Right renal pelvis (tissue), 4 donors: ENCODE data around the gene HTR6. TPM values are rescaled to one million over a fixed set of nuclear protein-coding genes. Genes with fewer than 3 reads are reported as not detected.

ENCODE experiments used
- DNase-seq, 4 donors: peaks; one replicate each; pipeline ENCODE4 v3.0.0-alpha.2; 2013; ENCODE audit warnings: low read depth in 4 of 4, low spot score in 3 of 4, missing footprints in 1 of 4
- polyA plus RNA-seq, 4 donors: library from polyadenylated mRNA; unstranded; fragments of 120-200 nt; gene quantifications; one replicate each; pipeline ENCODE4 v1.2.1, GENCODE V29; 2013; ENCODE audit not compliant: insufficient read length in 4 of 4

The HTR6 gene
- polyA plus RNA-seq, 4 donors, result 1.3 to 2.8 (median 1.4) TPM

DNA sequence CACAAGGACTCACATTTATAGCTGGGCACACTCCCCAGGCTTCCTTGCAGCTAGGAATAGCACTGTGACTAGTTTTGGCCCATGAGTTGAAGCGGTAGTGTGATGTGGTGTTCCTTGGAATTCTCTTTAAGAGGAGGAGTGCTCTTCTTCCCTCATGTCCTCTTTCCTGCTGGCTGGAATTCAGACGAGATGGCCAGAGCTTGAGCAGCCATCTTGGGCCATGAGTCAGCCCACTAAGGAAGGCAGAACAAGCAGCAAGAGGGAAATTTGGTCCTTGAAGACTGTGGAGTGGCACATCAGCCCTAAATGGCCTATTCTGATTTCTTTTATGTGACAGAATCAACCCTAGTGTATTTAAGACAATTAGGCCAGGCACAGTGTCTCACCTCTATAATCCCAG, 20.0 kb downstream of the HTR6 start:
- DNase-seq, result no peak

GRCh38 chr1:19685994-19686393, 21.3 kb downstream of the HTR6 start:
- DNase-seq, result no peak

DNA sequence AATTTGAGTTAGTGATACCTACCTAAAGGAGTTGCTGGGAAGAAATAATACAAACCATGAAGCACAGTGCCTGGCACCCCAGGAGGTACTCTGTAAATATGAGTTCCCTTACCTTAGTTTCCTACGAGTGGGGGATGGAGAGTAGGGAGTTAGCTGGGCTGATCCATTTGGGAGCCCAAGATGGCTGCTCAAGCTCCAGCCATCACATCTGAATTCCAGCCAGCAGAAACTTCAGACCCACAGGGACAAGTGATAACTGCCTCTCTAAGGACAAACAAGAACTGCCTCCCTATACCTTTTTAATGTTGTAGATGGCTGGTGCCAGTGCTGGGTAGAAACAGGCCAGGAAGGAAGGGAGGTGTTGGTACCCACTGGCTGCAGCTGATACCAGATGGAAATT, 22.7 kb downstream of the HTR6 start:
- DNase-seq, result no peak

GRCh38 chr1:19688041-19688842, 23.6 kb downstream of the HTR6 start:
- no peak for DNase-seq

GRCh38 chr1:19689085-19689757, 24.5 kb downstream of the HTR6 start:
- DNase-seq, result no peak

- no peak for DNase-seq
Observed at GRCh38 chr1:19689856-19690255, 25.2 kb downstream of the HTR6 start.

GRCh38 chr1:19690342-19690741, 25.7 kb downstream of the HTR6 start:
- DNase-seq, result no peak

DNA sequence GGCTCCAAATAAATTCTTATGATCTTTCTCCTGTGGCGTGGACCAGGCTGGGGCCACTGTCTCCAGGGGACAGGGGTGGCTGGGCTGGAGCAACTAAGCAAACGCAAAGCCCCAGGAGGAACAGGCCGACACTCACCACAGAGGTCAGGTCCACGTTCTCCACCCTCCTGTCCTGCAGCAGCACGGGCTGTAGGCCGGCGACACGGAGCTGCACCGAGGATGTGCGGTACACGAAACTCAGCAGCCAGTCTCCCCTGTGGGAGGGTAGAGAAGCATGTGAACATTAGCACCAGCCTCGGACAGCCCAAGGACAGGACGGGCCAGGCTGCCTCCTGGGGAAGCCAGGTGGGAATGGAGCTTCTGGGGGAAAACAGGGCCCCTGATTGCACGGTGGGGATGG, 29.6 kb downstream of the HTR6 start:
- no peak for DNase-seq

DNA sequence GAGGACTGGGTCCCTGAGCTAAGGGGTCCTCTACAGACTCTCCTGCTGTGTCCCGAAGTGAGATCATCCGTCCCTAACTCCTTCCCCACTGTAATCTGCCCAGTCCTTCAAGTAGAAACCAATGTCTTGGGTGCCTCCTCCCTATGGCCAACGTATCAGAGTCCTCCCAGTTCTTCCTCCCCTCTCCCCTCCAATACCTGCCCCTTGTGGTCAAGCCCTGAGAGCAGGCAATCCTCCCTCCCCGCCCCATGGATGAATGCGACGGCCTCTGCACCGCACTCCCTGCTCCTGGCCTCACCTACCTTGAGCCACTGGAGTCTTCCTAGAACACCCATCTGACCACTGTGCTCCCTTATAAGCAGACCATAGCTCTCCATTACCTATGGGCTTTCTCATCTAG, 31.1 kb downstream of the HTR6 start:
- no peak for DNase-seq

DNA sequence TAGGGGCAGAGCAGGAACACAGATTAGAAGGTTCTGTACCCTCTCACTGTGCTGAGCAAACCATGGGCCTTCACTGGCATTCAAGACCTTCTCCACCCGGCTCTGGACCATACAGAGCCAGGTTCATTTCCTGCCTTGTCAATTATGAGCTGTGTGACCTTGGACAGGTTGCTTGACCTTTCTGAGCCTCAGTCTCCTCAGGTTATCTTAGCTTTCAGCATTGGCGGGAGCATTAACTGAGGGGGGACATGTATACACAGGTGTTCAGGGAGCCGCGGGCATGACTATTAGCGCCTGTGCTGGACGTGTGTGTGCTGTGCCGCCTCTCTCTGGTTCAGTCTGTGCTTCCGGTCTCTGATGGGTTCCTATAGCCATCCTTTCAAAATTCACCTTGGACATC, 32.1 kb downstream of the HTR6 start:
- no peak for DNase-seq

DNA sequence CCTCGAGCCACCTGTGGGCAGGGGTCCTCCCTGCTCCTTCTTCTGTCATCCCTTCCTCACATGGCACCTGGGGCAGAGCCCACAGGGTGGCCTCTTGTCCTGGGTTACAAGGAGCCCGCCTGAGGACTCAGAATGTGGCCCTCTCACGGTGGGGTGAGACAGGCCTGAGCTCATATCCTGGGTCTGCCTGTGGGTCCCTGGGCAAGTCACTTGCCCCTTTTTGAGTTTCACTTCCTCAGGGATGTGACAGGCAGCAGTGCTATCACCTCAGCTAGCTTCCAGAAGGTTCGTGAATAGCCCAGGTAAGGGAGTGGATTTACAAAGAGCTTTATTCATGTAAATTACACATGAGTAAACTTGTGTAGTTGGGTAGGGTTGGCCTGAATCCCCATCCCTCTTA, 33.5 kb downstream of the HTR6 start:
- DNase-seq, result no peak

DNA sequence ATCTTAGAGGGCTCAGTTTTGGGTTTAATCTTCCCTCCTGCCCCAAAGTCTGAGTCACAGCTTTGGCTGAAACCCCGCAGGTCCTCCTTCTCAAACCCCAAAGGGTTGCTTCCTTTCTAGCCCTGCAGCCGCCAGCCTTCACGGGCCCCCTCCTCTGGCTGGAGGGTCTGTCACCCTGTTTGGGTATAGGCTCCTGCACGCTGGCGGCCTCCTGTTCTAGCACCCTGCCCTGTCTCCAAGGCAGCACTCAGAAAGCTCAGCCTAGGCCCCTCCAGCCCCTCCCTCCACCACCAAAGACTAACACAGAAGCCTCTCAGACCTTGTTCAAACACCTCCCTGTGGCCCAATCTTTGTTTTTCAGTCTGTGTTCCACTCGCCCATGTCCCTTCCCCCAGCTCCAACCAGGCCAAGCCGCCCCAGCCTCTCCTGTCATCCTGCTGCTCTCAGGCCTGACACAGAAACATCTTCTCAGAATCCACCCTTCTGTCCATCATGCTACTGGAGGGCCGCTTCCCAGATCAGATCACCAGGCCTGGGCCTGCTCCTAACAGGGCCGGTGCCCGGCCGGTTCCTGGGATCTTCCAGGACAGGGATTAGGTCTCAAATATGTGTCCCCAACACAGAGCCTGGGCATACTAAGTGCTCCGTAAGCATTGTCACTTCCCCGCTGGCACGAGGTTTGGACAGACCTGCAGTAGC, 35.6 kb downstream of the HTR6 start:
- no peak for DNase-seq

GRCh38 chr1:19703280-19703679, 38.6 kb downstream of the HTR6 start:
- DNase-seq, result no peak

DNA sequence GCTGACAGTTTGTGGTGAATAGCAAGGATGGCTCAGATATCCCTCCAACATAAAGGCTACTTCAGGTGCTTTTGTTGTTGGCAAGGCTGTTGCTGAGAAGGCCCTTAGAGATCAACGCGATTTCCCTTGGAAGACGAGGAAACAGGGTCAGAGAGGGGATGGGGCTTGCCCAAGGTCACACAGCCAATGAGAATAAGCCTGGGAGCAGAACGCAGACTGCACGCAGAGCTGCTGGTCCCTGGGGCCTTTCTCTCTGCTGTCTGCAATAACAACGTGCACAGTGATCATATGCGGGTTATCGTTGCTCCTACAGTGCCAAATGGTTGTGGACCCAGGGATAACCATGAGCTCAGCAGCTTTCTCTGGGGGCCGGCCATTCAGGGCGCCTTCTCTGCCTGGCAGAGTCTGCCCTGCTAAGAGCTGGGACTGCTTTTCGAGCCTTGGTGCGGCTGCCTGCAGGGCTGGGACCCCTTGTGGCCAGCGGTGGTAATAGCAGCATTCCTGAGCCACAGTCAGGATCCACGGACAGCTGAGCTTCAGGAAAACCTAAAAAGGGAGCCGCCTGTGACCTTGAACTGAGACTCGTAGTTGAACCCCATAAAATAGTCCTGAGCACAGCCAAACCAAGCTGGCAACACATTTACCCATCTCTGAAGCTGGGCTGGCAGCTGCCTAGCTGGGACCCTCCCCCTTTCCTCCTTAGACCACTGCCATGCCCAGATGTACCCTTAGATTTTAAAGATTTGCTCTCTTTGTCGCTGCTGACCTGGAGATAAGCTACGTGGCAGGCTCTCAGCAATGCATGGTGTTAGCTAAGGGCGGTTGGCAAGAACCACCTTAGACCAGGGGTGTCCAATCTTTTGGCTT, 39.8 kb downstream of the HTR6 start:
- DNase-seq, result peak in 2 of 4 donors; percentile 42 to 51

DNA sequence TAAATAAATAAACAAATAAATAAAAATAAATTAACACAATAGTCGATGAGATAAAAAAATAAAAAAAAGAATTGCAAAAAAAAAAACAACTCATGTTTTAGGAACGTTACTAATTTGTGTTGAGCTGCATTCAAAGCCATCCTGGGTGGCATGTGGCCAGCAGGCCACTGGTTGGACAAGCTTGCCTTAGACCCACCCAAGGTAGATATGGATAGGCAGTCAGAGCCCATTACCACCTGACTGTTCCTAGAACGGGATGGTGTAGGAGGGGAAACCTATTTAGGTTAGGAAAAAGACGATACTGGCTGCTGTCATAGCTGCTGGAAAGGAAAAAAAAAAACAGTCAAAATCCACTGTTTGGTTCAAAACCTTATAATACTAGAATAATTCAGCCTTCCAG, 40.8 kb downstream of the HTR6 start:
- DNase-seq, result no peak

- no peak for DNase-seq
Observed at GRCh38 chr1:19706136-19706535, 41.5 kb downstream of the HTR6 start.

DNA sequence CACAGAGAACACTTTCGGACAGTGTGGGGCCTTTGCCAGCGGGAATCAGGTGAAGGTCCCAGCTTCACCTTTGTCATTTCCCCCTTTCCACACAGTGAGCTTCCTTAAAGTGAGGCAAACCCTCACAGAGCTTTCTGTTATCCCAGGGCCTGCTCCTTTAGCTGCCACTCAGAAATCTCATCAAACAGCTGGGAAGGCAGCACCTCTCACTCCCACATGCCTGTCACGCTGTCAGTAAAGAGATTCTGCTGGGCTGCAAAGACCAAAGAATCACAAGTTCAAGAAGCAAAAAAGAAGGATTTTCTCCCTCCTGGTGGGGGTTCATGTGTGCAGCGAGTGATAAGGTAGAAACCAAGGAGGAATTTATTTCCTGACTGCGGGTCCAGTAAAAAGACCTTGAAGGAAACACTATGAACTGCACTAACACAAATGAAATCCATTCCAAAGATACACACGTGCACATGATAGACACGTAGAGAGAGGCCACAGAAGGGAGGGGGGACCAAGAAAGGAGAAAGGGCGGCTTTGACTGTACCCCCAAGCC, 44.0 kb downstream of the HTR6 start:
- DNase-seq, result no peak

- no peak for DNase-seq
Observed at GRCh38 chr1:19709260-19709793, 44.7 kb downstream of the HTR6 start.

DNA sequence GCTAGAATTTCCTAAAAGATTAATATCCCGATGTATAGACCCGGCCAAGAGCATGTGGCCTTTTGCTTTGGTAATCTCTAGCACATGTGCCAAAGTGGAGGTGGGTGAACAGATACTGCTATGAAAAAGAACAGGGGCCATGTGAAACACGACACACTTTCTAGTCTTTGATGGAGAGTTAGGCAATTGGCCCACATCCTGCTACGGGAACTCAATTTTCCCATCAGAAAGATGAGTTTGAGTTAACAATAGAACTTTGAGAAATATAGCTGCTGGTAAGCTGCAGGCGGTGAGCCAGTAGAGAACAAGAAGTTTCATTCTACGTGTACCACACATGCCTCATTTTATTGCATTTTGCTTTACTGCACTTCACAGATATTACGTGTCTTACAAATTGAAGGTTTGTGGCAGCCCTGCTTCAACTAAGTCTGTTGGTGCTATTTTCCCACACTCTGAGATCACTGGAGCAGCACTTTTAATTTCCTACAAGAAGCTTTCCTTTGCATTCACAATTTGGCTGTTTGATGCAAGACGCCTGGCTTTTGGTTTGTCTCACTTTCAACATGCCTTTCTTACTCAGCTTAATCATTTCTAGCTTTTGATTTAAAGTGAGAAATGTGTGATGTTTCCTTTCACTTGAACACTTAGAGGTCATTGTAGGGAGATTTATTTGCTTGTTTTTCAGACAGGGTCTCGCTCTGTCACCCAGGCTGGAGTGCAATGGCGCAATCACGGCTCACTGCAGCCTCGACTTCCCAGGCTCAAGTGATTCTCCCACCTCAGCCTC, 46.3 kb downstream of the HTR6 start:
- DNase-seq, result peak in 2 of 4 donors; percentile 61 to 65
